Left cardiac atrium (tissue), 4 donors: ENCODE results near the gene CARD11. TPM values are rescaled to one million over a fixed set of nuclear protein-coding genes. Genes with fewer than 3 reads are reported as not detected.
A peak's percentile ranks its signal among the peaks of the same experiment; 100 is the strongest.

Source experiments
- ATAC-seq, 2 donors: fragments of 200-7000 bp; cut with Tn5 transposase; one replicate each; pipeline ENCODE4 v1.9.1; 2020; ENCODE audit warnings: mild to moderate bottlenecking in 2 of 2, moderate library complexity in 2 of 2
- DNase-seq: peaks from one replicate; pipeline ENCODE4 v3.0.0-alpha.2; 2020
- intact Hi-C, 2 donors: fragments of 100-400 bp; cut with DNase I; formaldehyde crosslinking; loops; one replicate each; pipeline versions ENCODE4 v1.14.1 to v1.15.1; 2022 to 2023
- total RNA-seq, 2 donors: library from RNA; stranded (reverse); fragmentation: NEBNext Ultra II Directional; extraction: Animal tissue kit (Norgen Biotek cat#: 25700); gene quantifications; one replicate each; pipeline ENCODE4 v1.2.1, GENCODE V29; 2021
- donor health status: DM: no; HTN: yes; CAD: no.
- donor health status: DM: no; HTN: yes; CAD: no; lungs with severe emphysema.
- donor health status: DM: yes; HTN: yes; CAD: no.
- donor health status: Dilated cardiomyopathy.

CARD11 gene
- total RNA-seq, 2 donors from 2014 or later, result 0.42 to 1.3 TPM

- intact Hi-C loops, result no loop called here
- ATAC-seq (peak in 1 of 2 donors; percentile 52), DNase-seq (no peak)
These were observed 89.2 kb downstream of the CARD11 start for GRCh38 chr7:2954433-2954853.

DNA sequence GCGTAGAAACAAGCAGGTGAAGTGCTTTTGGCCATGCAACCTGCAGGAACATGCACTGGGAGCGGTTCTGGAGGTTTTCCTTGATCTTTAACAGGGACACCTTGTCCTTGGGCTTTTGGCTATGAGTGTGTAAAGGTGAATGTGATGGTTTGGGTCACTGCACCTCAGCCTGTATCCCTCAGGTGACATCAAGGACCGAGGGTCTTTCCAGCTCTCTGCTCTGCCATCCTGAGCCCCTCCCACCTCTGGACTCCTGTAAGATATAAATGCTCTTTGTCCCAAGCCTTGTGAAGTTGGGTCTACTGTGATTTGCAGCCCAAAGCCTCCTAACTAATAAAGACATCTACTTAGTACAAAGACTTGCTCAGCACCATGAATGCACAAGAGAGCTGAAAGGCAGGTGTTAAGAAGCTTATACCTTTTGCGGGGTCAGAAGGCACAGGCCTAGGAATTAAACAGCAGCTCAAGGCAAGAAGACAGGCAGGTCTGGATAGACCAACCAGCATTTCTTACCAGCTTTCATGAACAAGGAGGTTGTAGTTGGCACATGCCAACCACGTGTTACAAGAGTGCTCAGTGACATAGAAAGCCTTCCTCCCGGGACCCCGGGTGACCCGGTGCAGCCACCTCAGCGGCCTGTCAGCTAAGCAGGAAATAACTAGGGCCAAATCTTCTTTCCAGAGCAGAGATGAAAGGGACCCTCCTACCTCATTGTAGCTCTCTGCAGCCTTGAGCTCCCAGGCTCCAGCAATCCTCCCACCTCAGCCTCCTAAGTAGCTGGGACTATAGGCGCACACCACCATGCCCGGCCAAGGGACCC lies 89.9 kb downstream of the CARD11 start:
- DNase-seq, result no peak
- no peak for ATAC-seq
- intact Hi-C loops, result no loop called here

DNA sequence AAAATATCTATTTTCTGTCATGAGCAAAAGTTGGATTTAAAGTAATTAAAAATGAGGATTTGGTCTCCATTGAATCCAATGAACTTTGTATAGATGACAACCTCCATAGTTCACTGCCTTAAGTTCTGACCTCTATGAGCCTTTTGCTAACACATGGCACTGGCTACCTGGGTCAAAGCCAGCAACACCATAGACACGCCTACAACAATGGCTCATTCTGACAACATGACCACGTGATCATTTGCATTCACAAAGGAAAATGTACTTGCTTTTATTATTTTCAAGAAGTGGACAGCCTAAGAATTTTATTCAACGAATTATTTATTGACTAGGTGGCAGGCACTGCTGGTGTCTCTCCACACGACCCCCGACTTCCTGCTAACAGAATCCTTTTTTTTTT lies 90.6 kb downstream of the CARD11 start:
- intact Hi-C loops, result no loop called here
- ATAC-seq, result no peak

GRCh38 chr7:2952316-2952715 lies 91.4 kb downstream of the CARD11 start:
- intact Hi-C loops, result no loop called here
- ATAC-seq (no peak), DNase-seq (no peak)

More for the DNA sequence above, 90.6 kb downstream of the CARD11 start:
- no peak for DNase-seq

DNA sequence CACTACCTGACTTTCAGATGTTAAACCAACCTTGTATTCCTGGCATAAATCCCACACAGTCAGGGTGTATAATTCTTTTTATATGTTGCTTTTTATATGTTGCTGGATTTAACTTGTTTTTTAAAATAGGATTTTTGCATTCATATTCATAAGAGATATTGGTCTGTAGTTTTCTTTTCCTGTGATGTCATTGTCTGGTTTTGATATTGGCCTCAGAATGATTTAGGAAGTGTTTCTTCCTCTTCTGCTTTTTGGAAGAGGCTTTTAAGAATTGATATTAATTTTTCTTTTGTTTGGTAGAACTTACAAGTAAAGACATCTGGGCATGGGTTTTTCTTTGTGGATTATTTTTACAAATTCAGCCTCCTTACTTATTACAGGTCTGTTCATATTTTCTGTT lies 93.1 kb downstream of the CARD11 start:
- intact Hi-C loops, result no loop called here
- no peak for ATAC-seq
- no peak for DNase-seq

DNA sequence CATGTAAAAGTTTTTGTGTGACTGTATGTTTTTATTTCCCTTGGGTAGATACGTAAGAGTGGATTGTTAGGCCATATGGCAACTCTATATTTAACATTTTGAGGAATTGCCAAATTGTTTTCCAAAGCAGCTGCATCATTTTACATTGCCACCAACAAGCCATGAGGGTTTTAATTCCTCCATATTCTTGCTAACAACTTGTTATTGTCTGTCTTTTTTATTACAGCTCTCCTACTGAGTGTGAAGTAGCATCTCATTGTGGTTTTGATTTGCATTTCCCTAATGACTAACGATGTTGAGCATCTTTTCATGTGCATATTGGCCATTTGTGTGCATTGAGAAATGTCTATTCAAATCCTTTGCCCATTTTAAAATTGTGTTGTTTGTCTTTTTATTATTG lies 94.9 kb downstream of the CARD11 start:
- DNase-seq, result no peak
- no peak for ATAC-seq
- intact Hi-C loops, result no loop called here

DNA sequence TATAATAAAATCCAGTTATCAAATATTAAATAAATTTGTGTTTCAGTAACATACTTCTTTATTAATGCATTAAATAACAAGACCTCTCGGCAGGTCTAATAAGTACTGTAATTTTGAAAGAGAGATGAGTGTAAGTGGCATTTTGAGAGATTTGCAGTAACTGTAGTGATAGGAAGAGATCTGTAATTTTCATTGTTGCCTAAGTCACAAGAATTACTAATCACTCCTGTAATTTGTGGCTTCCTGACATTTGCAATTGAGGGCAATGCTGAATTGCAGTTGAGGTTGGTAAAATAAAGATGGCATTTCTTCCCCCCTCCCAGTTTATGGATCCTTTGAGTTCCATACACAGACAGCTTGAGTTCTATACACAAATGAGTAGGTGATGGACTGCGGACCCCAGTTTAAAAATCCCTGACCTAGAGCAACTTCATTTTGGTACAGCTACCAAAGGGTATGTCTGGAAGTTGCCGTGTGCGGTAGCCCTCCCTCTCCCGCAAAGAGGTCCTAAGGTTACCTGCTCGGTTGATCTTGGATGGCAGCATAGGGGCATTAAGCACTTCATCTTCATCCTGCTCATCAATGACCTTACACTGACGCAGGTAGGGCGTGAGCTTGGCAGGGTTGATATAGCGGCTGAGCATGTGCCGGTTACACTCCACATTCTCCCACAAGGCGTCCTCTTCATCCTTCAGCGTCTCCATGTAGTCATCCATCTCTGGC lies 96.4 kb downstream of the CARD11 start:
- intact Hi-C loops, result no loop called here
- ATAC-seq, result no peak
- no peak for DNase-seq

GRCh38 chr7:2945171-2945570 lies 98.5 kb downstream of the CARD11 start:
- ATAC-seq, result no peak
- intact Hi-C loops, result no loop called here

GRCh38 chr7:2944739-2945138 lies 98.9 kb downstream of the CARD11 start:
- DNase-seq (no peak), ATAC-seq (no peak)
- intact Hi-C loops, result no loop called here

More at GRCh38 chr7:2945171-2945570, 98.5 kb downstream of the CARD11 start:
- no peak for DNase-seq

DNA sequence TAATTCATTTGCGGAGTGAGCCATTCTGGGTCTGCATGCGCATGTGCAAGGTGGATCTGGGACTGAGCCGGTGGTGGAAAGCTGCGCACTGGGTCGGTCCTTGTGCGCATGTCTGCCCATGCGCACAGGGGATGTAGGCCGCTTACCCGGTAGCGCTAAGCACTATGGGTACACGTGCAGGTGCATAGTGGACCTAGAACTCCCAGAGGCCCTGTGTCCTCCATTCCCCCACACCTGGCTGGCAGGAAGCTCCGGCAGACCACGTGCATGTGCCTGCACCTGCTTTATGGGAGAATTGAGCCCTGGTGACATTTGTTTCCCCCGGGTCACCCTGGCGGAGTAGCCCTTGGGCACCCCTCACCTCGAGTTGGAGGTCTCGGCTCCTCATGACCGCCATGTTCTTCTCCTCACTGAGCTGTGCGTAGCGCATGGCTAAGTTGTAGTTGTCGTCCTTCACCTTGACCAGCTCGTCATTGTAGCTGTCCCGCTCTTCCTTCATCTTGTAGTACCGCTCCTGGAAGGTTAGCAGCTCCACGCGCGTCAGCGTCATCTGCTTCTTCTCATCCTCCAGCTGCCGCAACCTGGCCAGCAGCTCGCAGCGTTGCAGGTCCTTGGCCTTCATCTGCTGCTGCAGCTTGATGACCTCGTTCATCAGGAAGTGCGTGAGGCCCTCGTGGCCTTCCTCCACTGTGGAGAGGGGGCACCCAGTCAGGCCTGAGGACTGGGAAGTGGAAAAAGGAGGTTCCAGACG lies 99.6 kb downstream of the CARD11 start:
- DNase-seq (no peak), ATAC-seq (no peak)
- intact Hi-C loops, result no loop called here

DNA sequence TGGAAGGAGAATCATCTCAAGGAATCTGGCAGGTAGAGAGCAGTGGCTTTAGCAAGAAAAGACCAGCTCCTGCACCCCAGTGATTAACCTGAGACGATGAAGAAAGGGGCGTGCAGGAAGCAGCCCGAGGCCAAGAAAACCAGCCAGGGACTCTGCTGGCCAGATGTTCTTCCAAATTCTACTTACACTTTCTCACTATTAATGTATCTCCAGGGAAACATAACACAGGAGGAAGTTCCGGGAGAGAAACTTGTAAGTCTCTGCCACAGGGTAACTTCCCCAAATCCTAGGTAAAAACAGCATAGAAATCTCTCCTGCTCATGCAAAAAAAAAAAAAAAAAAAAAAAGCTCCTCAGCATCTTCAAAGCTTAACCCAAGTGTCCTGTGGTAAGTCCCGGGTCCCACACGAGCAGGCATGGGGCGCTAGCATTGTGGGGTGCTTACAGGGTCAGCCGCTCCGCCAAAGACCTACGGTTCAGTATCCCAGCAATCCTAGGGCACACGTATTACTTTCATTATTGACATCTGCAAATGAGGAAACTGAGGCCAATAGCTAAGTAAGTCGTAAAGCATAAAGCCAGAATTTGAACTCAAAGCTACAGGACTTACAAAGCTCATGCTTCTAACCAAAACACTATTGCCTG lies 102.3 kb downstream of the CARD11 start:
- peak in 1 of 2 donors; percentile 30 for ATAC-seq
- intact Hi-C loops, result no loop called here

GRCh38 chr7:2940466-2940865 lies 103.2 kb downstream of the CARD11 start:
- intact Hi-C loops, result no loop called here
- DNase-seq, result no peak
- no peak for ATAC-seq

More for the DNA sequence above, 102.3 kb downstream of the CARD11 start:
- DNase-seq, result no peak

- intact Hi-C loops, result no loop called here
- ATAC-seq (no peak), DNase-seq (no peak)
These were observed 104.3 kb downstream of the CARD11 start for GRCh38 chr7:2939193-2939885.

- ATAC-seq (no peak), DNase-seq (no peak)
- intact Hi-C loops, result no loop called here
These were observed 105.0 kb downstream of the CARD11 start for GRCh38 chr7:2938514-2939192.

- DNase-seq (no peak), ATAC-seq (no peak)
- intact Hi-C loops, result no loop called here
These were observed 105.8 kb downstream of the CARD11 start for GRCh38 chr7:2937701-2938513.

- no peak for DNase-seq
These were observed 106.6 kb downstream of the CARD11 start for GRCh38 chr7:2936891-2937580.

DNA sequence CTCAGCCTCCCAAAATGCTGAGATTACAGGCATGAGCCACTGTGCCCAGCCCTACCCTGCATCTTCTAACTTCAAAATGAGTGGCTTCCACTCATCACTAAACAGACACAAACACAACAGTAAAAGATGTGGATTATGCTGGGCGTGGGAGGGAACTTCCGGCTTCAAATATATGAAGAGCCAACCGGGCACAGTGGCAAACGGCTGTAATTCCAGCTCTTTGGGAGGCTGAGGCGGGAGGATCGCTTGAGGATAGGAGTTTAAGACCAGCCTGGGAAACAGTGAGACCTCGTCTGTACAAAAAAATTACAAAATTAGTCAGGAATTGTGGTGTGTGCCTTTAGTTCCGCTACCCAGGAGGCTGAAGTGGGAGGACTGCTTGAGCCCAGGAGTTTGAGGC lies 107.4 kb downstream of the CARD11 start:
- intact Hi-C loops, result no loop called here
- no peak for DNase-seq
- ATAC-seq, result no peak

More at GRCh38 chr7:2936891-2937580, 106.6 kb downstream of the CARD11 start:
- no peak for ATAC-seq
- intact Hi-C loops, result no loop called here
